COLO829 (cell line): ENCODE results near the gene KPNB1.

ENCODE experiments used
- DNase-seq: peaks from one replicate; pipeline ENCODE4 v3.0.0; 2012; ENCODE audit warnings: low spot score

Gene KPNB1

GRCh38 chr17:47636273-47637030, 13.3 kb upstream of the KPNB1 start:
- DNase-seq, result no peak

- no peak for DNase-seq
These were observed 10.8 kb upstream of the KPNB1 start for GRCh38 chr17:47638903-47639302.

- DNase-seq, result no peak
These were observed 9.6 kb upstream of the KPNB1 start for GRCh38 chr17:47640076-47640475.

GRCh38 chr17:47641202-47641601, 8.5 kb upstream of the KPNB1 start:
- DNase-seq, result no peak

- DNase-seq, result no peak
These were observed 6.6 kb upstream of the KPNB1 start for GRCh38 chr17:47643116-47643515.

- DNase-seq, result no peak
These were observed 5.4 kb upstream of the KPNB1 start for GRCh38 chr17:47644324-47644723.

GRCh38 chr17:47649972-47650524, 329 bp downstream of the KPNB1 start:
- no peak for DNase-seq

GRCh38 chr17:47650525-47651522, 1.1 kb downstream of the KPNB1 start:
- DNase-seq, result peak; percentile 88

GRCh38 chr17:47651704-47652103, 2.0 kb downstream of the KPNB1 start:
- DNase-seq, result no peak

- DNase-seq, result no peak
These were observed 2.9 kb downstream of the KPNB1 start for GRCh38 chr17:47652570-47652969.

- no peak for DNase-seq
These were observed 3.7 kb downstream of the KPNB1 start for GRCh38 chr17:47653442-47653841.

- no peak for DNase-seq
These were observed 5.3 kb downstream of the KPNB1 start for GRCh38 chr17:47654991-47655390.

- DNase-seq, result no peak
These were observed 10.4 kb downstream of the KPNB1 start for GRCh38 chr17:47660064-47660492.

- peak; percentile 56 for DNase-seq
These were observed 14.3 kb downstream of the KPNB1 start for GRCh38 chr17:47663912-47664623.

GRCh38 chr17:47664624-47664941, 14.9 kb downstream of the KPNB1 start:
- no peak for DNase-seq

- DNase-seq, result no peak
These were observed 15.9 kb downstream of the KPNB1 start for GRCh38 chr17:47665655-47666054.

- no peak for DNase-seq
These were observed 19.4 kb downstream of the KPNB1 start for GRCh38 chr17:47669081-47669480.

GRCh38 chr17:47670064-47670463, 20.3 kb downstream of the KPNB1 start:
- DNase-seq, result no peak

GRCh38 chr17:47674499-47674898, 24.8 kb downstream of the KPNB1 start:
- no peak for DNase-seq

- no peak for DNase-seq
These were observed 25.9 kb downstream of the KPNB1 start for GRCh38 chr17:47675380-47676198.

- DNase-seq, result no peak
These were observed 26.4 kb downstream of the KPNB1 start for GRCh38 chr17:47676199-47676472.
